ENCODE results near the gene NPHP4.

- TF ChIP-seq YY1 (IDR thresholded peaks at IDR 0.05; ENCODE audit: insufficient read depth, insufficient read length) (no peak), ZNF274 (IDR thresholded peaks at IDR 0.05; ENCODE audit: low read depth, low read length) (no peak), SUZ12 (IDR thresholded peaks at IDR 0.05; ENCODE audit: extremely low read depth, insufficient read depth, insufficient read length) (no peak)
Measured at GRCh38 chr1:5921129-5921528, 71.1 kb downstream of the NPHP4 start.
